Osteoblast (primary cell): ENCODE data around the gene MYO15B. TPM values are rescaled to one million over a fixed set of nuclear protein-coding genes. Genes with fewer than 3 reads are reported as not detected.

Experiments used
- DNase-seq: peaks from one replicate; pipeline ENCODE4 v3.0.0; 2011; ENCODE audit warnings: low spot score, mixed read lengths; ENCODE audit not compliant: insufficient read length; ENCODE audit errors: missing footprints
- H2AFZ ChIP-seq: 2 replicates; pipeline ENCODE4 v1.6.0; 2011; ENCODE audit warnings: mild to moderate bottlenecking, low read length
- H3K27ac ChIP-seq: 2 replicates; pipeline ENCODE4 v1.5.1; 2011; ENCODE audit warnings: mild to moderate bottlenecking, low read depth, low read length, moderate library complexity
- H3K27me3 ChIP-seq: 2 replicates; pipeline ENCODE4 v1.6.0; 2012; ENCODE audit warnings: mild to moderate bottlenecking, control low read depth, inconsistent platforms, low read length, moderate library complexity; ENCODE audit not compliant: insufficient read depth
- H3K36me3 ChIP-seq: 2 replicates; pipeline ENCODE4 v1.5.1; 2011; ENCODE audit warnings: mild to moderate bottlenecking, low read length, control low read depth, moderate library complexity; ENCODE audit not compliant: insufficient read depth
- H3K4me1 ChIP-seq: 2 replicates; pipeline ENCODE4 v1.5.1; 2011; ENCODE audit warnings: mild to moderate bottlenecking, low read length, control low read depth, moderate library complexity; ENCODE audit not compliant: insufficient read depth
- H3K4me2 ChIP-seq: 2 replicates; pipeline ENCODE4 v1.6.0; 2011; ENCODE audit warnings: mild to moderate bottlenecking, low read length; ENCODE audit not compliant: insufficient read depth
- H3K4me3 ChIP-seq: fragments of 200-600 bp; sonication (generic); 3 replicates; pipeline ENCODE4 v1.5.1; 2012; ENCODE audit warnings: mild to moderate bottlenecking, low read length, inconsistent platforms; ENCODE audit not compliant: insufficient read depth
- H3K79me2 ChIP-seq: 2 replicates; pipeline ENCODE4 v1.6.0; 2012; ENCODE audit warnings: mild to moderate bottlenecking, low read length, control low read depth, inconsistent platforms; ENCODE audit not compliant: insufficient read depth
- H3K9me3 ChIP-seq: 2 replicates; pipeline ENCODE4 v1.5.1; 2011; ENCODE audit warnings: low read depth, low read length, control low read depth
- H4K20me1 ChIP-seq: 2 replicates; pipeline ENCODE4 v1.6.0; 2012; ENCODE audit warnings: mild to moderate bottlenecking, low read length, control low read depth; ENCODE audit not compliant: insufficient read depth
- CTCF ChIP-seq: IDR thresholded peaks from 2 replicates; pipeline ENCODE4 v1.5.1; 2011; ENCODE audit warnings: mild to moderate bottlenecking, low read depth, low read length, moderate library complexity; ENCODE audit errors: extremely low read depth
- total RNA-seq: library from RNA; depleted of rRNA; stranded (reverse); fragments of >200 nt; gene quantifications from 2 replicates; pipeline ENCODE4 v1.2.3, GENCODE V29; 2012

MYO15B gene
- total RNA-seq, 1 donor, result 1.4 TPM

GRCh38 chr17:75611851-75612429 lies 24.3 kb downstream of the MYO15B start:
- no peaks in the 10 kb centered on the region for H3K36me3 ChIP-seq
- H3K9me3 ChIP-seq, result no peaks in the 10 kb centered on the region
- no peak for TF ChIP-seq CTCF
- no peak overlapping the region for H3K27ac ChIP-seq
- no peak for DNase-seq
- H2AFZ ChIP-seq, result no peak overlapping the region
- H4K20me1 ChIP-seq, result no peaks in the 10 kb centered on the region
- H3K4me3 ChIP-seq, result no peak overlapping the region
- no peaks in the 10 kb centered on the region for H3K4me1 ChIP-seq
- no peak overlapping the region for H3K4me2 ChIP-seq
- H3K79me2 ChIP-seq, result no peaks in the 10 kb centered on the region
- no peaks in the 10 kb centered on the region for H3K27me3 ChIP-seq

GRCh38 chr17:75612906-75613626 lies 25.5 kb downstream of the MYO15B start:
- TF ChIP-seq CTCF, result no peak
- H3K36me3 ChIP-seq, result no peaks in the 10 kb centered on the region
- no peaks in the 10 kb centered on the region for H3K27me3 ChIP-seq
- no peaks in the 10 kb centered on the region for H3K9me3 ChIP-seq
- no peak for DNase-seq
- no peaks in the 10 kb centered on the region for H3K4me1 ChIP-seq
- H3K4me2 ChIP-seq, result no peak overlapping the region
- H3K27ac ChIP-seq, result no peak overlapping the region
- no peaks in the 10 kb centered on the region for H4K20me1 ChIP-seq
- H3K79me2 ChIP-seq, result no peaks in the 10 kb centered on the region
- H2AFZ ChIP-seq, result no peak overlapping the region
- no peak overlapping the region for H3K4me3 ChIP-seq

GRCh38 chr17:75614006-75614405 lies 26.4 kb downstream of the MYO15B start:
- no peak for TF ChIP-seq CTCF
- Histone ChIP-seq H3K9me3 (no peaks in the 10 kb centered on the region), H3K27me3 (no peaks in the 10 kb centered on the region), H3K4me1 (no peaks in the 10 kb centered on the region), H2AFZ (no peak overlapping the region), H3K36me3 (no peaks in the 10 kb centered on the region), H3K4me3 (no peak overlapping the region), H4K20me1 (no peaks in the 10 kb centered on the region), H3K4me2 (no peak overlapping the region), H3K27ac (no peak overlapping the region), H3K79me2 (no peaks in the 10 kb centered on the region)
- DNase-seq, result no peak

- H3K4me1 ChIP-seq, result no peaks in the 10 kb centered on the region
- no peak overlapping the region for H3K4me2 ChIP-seq
- no peaks in the 10 kb centered on the region for H4K20me1 ChIP-seq
- H3K4me3 ChIP-seq, result no peak overlapping the region
- no peaks in the 10 kb centered on the region for H3K36me3 ChIP-seq
- H3K27ac ChIP-seq, result no peak overlapping the region
- no peak for DNase-seq
- TF ChIP-seq CTCF, result no peak
- H3K9me3 ChIP-seq, result no peaks in the 10 kb centered on the region
- H3K79me2 ChIP-seq, result no peaks in the 10 kb centered on the region
- no peaks in the 10 kb centered on the region for H3K27me3 ChIP-seq
- no peak overlapping the region for H2AFZ ChIP-seq
Observed at GRCh38 chr17:75614556-75615270, 27.1 kb downstream of the MYO15B start.
